ENCODE measurements around the gene STAT1.

STAT1 gene

GRCh38 chr2:191051825-191052778 is 38.1 kb upstream of the STAT1 start:
- H3K27ac ChIP-seq: no peak overlapping the region
- TF ChIP-seq ZFX (IDR thresholded peaks at IDR 0.05): no peak
- TF ChIP-seq, protein P1, sequence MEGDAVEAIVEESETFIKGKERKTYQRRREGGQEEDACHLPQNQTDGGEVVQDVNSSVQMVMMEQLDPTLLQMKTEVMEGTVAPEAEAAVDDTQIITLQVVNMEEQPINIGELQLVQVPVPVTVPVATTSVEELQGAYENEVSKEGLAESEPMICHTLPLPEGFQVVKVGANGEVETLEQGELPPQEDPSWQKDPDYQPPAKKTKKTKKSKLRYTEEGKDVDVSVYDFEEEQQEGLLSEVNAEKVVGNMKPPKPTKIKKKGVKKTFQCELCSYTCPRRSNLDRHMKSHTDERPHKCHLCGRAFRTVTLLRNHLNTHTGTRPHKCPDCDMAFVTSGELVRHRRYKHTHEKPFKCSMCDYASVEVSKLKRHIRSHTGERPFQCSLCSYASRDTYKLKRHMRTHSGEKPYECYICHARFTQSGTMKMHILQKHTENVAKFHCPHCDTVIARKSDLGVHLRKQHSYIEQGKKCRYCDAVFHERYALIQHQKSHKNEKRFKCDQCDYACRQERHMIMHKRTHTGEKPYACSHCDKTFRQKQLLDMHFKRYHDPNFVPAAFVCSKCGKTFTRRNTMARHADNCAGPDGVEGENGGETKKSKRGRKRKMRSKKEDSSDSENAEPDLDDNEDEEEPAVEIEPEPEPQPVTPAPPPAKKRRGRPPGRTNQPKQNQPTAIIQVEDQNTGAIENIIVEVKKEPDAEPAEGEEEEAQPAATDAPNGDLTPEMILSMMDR (conservative IDR thresholded peaks at IDR 0.05): peak; percentile 78

DNA sequence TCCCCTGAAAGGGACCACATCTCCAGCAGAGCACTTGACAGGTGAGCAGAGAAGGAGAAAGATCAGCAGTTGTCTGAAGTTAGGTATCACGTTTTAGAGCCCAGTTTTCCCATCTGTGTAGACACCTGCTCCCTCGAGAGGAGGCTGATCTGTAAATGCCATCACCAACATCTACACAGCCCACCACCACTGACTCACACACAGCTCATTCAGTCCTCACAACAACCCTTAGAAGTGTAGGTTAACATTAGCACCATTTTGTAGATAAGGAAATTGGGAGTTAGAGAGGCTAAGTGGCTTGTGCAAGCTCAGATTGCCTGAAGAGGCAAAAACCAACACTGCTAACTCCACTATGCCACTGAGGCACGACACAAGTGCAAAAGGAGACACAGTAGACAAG is 37.2 kb upstream of the STAT1 start:
- TF ChIP-seq ZFX (IDR thresholded peaks at IDR 0.05): no peak
- TF ChIP-seq, protein P1 (conservative IDR thresholded peaks at IDR 0.05): no peak
- no peak overlapping the region for H3K27ac ChIP-seq

DNA sequence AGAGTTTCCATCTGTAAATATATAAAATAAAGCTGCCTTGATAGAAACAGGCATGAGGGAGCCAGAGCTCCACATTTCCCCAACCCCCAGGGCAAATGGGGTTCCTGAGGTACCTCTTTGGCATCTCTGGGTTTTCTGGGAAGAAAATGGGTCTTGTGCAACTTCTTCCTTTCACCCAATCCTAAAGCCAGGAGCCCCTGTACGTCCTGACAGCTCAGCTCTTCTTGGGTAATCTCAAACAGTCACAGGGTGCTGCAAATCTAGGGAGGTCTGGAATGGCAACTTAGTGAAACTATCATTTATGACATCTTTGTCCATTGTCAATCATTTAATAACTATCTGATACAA is 36.6 kb upstream of the STAT1 start:
- no peak overlapping the region for H3K27ac ChIP-seq
- TF ChIP-seq ZFX (IDR thresholded peaks at IDR 0.05): no peak
- TF ChIP-seq, protein P1 (conservative IDR thresholded peaks at IDR 0.05): no peak

- H3K27ac ChIP-seq: no peak overlapping the region
- no peak for TF ChIP-seq ZFX (IDR thresholded peaks at IDR 0.05)
Measured at GRCh38 chr2:191049728-191050639, 36.0 kb upstream of the STAT1 start.

DNA sequence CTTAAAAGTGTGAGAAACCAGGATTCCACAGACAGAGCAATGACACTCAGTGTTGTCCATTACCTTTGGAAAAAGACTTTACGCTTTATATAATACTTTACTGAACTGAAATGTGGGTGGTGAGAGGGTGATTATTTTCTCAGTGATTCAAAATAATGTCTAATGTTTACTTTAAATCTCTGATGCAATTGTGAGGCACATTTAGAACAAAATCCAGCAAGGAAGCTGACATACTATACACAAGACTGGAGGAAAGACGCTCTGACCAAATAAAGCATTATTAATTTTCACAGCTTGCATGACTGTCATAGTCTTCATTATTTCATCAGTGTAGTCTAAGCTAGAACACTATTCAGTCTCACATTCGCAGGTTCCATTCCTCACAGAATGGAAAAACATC is 34.1 kb upstream of the STAT1 start:
- no peak for TF ChIP-seq ZFX (IDR thresholded peaks at IDR 0.05)
- TF ChIP-seq, protein P1 (conservative IDR thresholded peaks at IDR 0.05): no peak
- no peak overlapping the region for H3K27ac ChIP-seq

DNA sequence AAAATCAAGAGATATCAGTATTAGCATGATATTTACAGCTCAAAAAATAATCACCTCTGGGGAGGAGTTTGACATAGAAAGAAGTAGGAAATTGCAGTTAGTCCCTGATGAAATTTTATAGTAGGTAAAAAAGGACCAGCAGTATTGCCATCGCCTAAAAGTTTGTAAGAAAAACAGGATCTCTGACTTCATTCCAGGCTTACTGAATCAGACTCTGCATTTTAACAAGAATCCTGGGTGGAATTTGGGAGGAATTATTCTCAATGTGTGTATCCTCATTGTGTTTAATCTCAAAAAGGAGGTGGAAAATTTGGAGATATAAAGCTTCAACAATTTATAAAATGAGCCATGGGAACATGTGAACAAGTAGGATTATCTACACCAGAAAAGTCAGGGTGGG is 31.2 kb upstream of the STAT1 start:
- no peak for TF ChIP-seq ZFX (IDR thresholded peaks at IDR 0.05)
- TF ChIP-seq, protein P1 (conservative IDR thresholded peaks at IDR 0.05): no peak
- H3K27ac ChIP-seq: no peak overlapping the region

DNA sequence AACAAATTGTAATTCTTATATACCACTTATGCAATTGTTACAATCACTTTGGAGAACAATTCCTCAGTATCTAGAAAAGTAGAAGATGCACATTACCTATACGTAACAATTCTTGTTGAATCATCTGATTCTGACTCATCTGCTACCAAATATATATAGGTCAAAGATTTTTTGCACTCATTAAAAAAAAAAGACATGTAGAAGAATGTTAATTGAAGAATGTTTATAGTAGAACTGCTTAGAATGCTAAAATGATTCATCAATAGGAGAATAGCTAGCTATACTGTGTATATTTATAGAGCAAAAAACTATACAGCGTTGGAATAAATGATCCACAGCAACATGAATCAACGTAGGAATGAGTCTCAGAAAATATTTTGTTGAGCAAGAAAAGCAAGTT is 29.5 kb upstream of the STAT1 start:
- no peak for TF ChIP-seq ZFX (IDR thresholded peaks at IDR 0.05)
- TF ChIP-seq, protein P1 (conservative IDR thresholded peaks at IDR 0.05): no peak
- no peak overlapping the region for H3K27ac ChIP-seq

Data from C4-2B (cell line).